A673 (cell line): Measurements from ENCODE around the gene NDST1.

Experiments used
- EZH2 ChIP-seq: fragments of 200-600 bp; sonication (generic); IDR thresholded peaks from 2 replicates; pipeline ENCODE4 v1.6.1; 2017; ENCODE audit warnings: borderline replicate concordance, low read depth, mild to moderate bottlenecking, mixed read lengths, antibody characterized with exemption, low read length; ENCODE audit not compliant: poor library complexity, severe bottlenecking
- TF ChIP-seq, protein P1 (sequence below): fragments of 300-800, 200-600 bp; sonication (generic); conservative IDR thresholded peaks from 2 replicates; pipeline ENCODE4 v1.5.1; 2017; ENCODE audit warnings: low read depth, mild to moderate bottlenecking, antibody characterized with exemption, low read length, moderate library complexity, mixed read lengths

DNA sequence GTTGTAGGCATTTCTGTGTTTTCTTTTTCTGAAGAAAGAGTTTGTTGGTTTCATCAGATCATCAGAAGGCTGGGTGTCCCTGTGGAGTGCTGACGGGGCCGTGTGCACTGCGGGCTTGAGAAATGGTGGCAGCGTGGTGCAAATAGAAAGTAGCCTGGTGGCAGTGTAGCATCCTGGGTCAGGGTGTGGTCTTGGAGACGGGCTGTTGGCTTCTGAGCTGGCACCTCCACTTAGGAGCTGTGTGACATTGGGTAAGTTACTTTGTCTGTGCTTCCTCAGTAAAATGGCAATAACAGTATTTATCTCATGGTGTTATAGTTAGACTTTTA is 10.0 kb upstream of the NDST1 start:
- TF ChIP-seq, protein P1, sequence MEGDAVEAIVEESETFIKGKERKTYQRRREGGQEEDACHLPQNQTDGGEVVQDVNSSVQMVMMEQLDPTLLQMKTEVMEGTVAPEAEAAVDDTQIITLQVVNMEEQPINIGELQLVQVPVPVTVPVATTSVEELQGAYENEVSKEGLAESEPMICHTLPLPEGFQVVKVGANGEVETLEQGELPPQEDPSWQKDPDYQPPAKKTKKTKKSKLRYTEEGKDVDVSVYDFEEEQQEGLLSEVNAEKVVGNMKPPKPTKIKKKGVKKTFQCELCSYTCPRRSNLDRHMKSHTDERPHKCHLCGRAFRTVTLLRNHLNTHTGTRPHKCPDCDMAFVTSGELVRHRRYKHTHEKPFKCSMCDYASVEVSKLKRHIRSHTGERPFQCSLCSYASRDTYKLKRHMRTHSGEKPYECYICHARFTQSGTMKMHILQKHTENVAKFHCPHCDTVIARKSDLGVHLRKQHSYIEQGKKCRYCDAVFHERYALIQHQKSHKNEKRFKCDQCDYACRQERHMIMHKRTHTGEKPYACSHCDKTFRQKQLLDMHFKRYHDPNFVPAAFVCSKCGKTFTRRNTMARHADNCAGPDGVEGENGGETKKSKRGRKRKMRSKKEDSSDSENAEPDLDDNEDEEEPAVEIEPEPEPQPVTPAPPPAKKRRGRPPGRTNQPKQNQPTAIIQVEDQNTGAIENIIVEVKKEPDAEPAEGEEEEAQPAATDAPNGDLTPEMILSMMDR: no peak
- TF ChIP-seq EZH2: no peak
